NCI-H1436 (cell line): Measurements from ENCODE around the gene KCNK16.

Experiments
- DNase-seq: peaks from one replicate; lab custom pipeline; 2025; lab: John Stamatoyannopoulos, UW

Gene KCNK16

DNA sequence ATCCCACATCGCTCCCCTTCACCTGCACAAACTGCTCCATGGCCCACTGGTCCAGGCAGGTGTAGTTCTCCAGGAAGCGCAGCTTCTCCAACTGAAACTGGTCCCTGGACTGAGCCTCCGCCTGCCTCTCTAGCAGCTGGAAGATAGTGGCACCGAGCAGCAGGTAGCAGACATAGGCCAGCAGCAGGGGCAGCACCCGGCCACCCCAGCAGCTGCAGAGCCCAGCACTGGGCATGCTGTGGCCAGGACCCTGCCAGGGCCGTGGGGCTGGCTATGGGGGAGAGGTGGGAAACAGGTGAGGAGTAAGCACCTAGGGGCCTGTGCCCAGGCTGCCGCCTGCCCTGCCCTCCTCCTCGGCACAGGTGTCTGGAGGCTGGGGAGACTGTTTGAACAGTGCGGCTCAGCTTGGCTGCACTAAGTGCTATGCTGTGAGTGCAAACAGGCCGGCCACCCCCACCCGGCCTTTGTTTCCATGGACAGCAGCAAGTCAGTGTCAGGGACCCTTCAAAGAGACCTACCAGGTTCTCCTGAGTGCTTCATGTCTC is at the start of gene KCNK16:
TSS of gene KCNK16 (minus strand) at position 397 of the 545 bp plus-strand sequence. CDS start at position 235, 162 bp downstream.
- no peak for DNase-seq

DNA sequence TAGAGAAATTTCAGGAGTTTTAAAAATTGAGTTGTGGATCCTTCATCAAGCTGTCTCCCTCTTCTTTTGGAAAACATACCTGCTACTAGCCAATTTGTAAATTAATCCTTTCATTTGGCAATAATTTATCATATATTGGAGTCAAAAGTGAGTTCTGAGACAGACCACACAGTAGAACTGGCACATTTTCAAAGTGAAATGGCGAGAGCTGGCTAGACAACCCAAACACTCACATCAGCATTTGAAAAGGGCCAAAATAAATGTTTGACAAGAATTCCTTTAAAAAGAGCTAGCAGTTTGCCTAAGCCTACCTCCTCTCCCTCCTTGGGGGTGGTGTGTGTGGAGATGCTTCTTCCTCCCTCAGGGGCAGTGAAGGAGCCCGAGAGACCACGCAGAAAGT is 47.9 kb upstream of the KCNK16 start:
- no peak for DNase-seq

DNA sequence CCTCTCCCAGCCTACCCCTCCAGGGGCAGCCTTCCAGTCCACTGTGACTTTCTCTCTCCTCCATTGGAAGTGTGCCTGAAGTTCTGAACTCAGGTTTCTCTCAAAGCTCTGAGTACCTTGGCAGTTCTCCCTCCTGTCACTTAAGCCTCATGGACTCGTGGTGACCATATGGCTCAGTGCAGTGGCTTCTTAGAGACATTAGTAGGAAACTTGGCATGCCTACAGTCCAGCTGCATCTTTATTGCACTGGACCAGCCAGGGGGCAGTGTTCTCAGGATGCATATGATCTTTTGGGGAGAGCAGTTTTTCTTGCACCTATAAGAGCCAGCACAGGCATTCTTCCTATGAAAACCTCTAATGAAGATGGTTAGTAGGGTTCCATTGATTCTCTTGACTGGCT is 47.5 kb upstream of the KCNK16 start:
- no peak for DNase-seq

DNA sequence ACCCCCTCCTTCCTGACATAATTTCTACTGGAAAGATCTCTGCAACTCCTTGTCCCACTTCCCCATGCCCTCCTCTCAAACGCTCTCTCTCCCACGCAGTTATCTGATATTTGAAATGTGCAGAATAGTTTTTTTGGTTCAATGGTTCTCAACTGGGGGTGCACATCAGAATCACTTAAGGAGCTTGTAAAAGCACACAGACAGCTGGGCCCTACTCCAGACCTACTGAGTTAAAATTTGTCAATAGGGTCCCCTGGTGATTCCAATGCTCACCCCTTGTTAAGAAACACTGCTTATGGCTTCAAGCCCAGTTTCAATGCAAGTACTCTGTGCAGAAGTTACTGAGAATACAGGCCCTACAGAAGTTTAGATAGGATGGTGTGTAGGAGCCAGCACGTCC is 45.2 kb upstream of the KCNK16 start:
- DNase-seq = no peak

DNA sequence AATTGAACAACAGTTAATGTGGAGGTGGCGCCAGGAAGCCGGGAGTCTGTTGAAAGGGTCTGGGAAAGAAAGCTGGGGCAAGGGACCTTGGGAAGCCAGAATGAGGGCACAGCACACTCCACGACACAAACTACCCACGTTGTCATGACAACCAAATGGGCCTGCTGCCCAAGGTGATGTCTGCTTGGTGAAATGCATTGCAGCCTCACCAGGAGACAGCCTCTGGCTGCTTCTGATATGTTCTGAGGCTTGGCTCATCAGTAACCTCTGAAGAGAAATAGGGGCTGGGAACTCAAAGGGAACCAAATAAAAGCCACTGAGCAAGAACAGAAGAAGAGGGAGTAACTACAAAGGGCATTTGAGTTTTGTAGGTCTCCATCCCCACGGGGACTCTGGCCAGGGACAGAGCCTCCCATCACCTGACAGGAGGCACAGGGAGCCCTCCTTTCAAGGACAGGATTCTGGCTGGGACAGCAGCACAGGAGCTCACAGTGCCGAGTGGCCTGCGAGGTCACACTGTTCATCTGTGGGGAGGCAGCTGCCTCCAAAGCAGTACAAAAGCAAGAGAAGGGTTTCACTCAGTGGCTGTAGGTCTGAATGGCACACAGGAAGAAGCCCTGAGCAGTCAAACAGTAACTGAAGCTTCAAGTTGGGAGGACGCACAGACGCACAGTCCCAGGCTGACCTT is 44.6 kb upstream of the KCNK16 start:
- no peak for DNase-seq

DNA sequence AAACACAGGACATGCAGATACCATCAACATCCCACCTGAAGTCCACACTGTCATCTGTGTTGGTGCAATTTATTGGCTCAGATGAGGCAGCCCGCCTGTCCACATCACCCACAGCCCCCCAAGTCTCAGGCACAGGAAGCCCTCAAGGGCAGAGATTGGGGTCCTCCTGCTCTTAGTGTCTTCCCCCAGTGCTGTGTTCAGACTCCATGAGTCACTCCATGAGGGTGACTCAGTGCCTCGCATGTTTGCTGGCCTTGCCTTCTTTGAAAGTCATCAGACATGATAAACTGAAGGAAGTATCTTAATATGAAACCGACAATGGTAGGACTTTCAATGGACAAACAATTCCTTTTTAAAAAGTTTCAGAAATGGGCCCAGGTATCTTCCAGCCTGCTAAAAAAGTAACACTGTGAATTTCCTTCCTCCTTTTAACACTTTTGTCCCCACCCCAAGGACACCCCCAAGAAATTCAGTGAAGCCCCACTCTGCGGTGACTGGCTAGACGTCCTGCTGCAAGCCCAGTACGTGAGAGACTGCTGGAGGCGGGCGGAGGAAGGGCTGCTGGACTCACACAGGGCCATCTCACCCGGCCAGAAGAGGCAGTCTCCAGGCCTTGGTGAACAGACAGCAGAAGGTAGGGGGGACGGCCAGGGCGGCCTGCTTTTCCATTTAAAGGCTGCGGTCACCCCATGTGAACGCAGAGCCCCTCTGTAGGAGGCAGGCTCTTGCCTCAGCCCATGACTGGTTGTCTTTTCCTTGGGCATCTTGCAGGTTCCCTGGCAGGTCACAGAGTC is 43.0 kb upstream of the KCNK16 start:
- DNase-seq = no peak

DNA sequence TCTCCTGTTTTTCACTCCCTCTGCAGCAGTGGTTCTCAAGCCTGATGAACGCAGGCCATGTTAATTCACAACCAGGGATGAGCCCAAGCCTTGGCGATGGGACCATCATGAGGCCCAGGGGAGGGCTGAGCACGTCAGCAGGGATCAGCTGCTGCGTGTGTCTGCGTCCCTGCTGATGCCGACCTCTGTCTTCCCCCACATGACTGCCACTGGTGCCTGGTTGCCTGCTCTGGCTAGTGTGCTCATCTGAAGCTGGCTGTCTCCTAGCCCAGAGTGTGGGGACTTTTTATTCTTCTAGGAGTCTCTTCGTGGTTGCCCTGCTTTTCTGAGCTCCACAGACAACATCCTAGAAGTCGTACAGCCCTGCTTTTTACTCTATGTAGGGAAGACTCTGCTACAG is 40.8 kb upstream of the KCNK16 start:
- DNase-seq = no peak

DNA sequence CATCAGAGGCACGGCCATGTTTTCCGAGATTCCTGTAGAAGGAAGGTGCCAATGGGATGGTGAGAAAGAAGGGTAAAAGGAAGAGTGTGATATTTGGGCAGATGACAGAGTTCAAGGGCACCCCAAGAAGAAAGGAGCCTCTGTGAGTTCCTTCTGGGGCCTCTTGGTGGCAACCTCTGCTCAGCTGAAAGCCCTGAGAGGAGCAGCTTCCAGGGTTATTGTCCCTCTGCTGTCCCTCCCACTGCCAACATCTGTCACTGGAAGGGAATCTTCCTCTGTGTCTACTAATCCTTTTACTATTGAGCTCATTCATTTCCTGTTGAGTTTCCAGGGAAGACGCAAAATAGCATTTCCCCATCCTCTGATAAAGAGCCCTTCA is 40.0 kb upstream of the KCNK16 start:
- DNase-seq = no peak

DNA sequence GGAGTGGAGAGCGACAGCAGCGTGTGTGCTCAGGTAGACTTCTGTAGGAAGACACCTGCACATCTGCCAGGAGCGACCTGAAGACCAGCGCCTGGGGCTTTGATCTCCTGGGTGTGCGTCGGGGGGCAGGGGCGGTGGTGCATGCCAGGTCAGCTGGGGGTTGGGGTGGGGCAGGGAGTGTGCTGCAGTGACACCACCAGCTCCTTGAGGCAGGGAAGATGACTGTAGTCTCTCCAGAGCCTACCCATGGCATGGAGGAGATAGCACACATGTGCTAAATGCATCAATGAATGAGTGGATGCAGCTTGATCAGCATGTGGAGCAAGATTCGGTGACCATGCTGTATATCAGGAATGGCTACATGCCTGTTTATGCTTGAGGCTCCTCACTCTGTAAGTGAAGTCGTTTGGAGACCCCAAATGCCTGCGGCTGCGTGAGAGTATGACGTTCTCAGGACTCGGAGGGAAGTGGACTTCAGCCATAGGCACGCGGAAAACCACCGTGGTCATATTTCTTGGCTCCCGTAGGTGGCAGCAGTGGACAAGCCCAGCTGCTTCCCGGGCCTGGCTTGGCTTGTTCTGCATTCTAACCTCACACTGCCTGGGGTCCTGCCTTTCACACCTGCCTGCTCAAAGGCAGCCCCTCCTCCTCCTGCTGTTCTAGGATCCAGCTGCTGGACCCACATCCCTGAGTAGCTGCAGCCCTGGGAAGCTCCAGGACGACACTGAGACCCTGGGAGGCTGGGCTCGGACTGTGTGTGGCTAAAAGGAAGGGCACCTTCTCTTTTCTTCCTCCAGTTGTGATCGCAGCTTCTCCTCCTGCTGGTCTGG is 39.4 kb upstream of the KCNK16 start:
- DNase-seq = peak; percentile 39

DNA sequence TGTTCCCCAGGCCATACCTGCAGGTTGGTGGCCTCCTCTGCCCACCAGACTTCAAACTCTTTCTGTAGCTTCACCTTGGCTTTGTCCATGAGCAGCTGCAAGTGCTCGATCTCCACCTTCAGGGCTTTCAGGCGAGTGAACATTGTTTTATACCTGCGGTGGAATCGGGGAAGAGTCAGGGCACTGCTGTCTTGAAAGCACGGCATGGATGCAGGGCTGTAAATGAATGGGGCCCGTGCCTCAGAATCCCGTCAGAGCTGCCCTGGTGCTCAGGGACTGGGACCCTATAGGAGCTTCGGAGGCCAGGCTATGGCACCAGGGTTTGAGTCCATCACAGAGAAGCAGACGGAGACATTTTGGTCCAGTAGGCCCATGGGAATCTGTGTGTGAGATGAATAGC is 37.9 kb upstream of the KCNK16 start:
- DNase-seq = no peak

DNA sequence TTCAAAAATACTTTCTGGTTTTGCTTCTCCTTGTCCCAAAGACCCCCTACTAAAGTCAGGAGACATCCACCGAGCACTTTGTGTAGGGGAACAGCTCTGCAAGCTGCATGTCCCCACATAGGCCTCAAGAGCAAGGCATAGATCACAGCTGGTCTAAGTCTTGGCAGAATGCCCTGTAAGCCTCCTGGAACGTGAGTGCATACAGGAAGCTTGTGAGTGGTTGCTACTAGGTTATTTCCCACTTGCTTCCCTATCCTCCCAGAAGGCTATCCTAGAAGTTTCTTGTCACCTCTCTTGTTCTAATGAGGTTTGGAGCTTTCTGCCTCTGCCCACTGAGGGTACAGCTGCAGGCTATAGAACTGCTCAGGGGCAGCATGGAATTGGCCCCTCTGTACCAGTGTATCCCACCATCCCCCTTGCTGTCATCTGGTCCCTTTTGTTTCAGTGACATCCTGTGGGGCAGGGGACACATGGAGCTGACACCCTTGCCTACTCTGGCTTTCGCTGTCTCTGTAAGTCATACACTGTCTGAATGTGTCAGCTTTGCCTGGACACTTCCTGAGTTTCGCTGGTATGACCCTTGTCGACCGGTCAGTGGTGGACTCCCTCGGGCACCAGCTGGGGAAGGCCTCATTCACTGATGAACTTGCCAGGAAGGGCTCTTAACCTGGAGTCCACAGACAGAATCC is 35.6 kb upstream of the KCNK16 start:
- no peak for DNase-seq

DNA sequence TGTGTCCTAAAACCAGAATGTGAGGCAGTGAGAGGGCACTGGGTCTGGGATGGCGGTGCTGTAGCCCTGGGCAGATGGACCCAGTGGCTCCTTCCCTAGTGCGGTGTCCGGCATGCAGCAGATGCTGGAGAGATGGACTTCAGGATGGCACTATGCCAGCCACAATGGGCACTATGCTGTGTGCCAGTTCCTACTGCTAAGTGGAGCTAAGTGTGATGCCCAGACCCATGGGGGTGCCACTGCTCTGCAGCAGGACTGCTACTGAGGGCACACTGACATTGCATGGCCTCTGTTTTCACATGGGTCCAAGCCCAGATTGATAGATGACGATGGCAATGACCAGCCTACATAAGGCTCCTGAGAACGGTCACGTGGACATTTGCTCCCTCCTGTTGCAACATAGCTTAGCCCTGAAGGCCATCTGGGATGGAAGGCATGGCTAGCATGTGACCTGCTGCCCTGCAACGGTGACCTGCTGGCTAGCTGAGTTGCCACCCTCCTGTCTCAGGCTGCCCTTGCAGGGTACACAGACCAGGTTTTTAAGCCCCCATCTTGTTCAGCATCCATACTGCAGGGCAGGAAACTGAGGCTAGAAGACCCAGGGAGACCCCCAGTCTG is 31.3 kb upstream of the KCNK16 start:
- no peak for DNase-seq

DNA sequence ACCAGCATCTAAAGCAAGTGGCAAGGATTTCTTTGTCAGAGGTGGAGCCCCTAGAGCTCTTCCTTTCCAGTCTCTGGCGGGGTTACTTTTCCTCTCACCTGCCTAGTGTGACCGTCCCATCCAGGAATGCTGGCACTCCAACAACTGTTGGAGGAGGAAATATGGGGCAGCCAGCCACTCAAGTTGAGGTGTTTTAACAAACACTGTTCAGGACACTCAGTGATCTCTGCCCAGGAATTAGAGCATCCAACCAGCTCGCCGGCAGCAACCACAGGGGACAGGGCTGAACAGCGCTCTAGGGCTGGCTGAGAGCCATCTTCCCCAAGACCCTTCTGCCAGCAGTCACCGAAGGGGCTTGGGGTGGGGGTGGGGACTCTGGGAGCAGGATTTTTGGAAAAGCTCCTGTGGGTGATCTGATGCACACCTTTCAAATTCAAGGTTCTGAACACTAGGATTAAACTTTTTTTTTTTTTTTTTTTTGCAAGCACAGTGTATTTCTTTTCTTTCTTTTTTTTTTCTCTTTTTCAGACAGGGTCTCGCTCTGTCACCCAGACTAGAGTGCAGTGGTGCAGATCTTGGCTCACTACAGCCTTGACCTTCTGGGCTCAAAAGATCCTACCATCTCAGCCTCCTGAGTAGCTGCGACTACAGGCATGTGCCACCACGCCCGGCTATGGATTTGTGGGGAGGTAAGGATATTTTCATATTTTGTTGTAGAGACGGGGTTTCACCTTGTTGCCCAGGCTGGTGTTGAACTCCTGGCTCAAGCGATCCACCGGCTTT is 28.4 kb upstream of the KCNK16 start:
- DNase-seq = no peak

DNA sequence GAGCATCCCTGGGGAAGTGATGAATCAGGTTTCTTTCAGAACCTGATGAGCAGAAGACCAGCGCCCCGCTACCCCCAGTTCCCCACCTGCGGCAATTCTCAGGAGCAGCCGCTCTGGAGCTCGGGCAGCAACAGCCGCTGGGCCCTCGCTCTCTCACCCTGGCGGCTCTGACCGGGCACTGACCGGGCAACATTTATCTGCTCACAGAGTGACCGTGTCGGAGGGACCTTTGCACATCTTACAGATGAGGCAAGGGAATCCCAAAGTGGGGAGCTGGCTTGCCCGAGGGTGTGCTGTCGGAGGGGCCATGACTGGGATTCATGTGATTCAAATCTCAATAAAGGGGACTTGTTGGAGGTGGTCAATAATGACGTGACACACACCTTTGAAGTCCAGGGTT is 26.2 kb upstream of the KCNK16 start:
- no peak for DNase-seq

DNA sequence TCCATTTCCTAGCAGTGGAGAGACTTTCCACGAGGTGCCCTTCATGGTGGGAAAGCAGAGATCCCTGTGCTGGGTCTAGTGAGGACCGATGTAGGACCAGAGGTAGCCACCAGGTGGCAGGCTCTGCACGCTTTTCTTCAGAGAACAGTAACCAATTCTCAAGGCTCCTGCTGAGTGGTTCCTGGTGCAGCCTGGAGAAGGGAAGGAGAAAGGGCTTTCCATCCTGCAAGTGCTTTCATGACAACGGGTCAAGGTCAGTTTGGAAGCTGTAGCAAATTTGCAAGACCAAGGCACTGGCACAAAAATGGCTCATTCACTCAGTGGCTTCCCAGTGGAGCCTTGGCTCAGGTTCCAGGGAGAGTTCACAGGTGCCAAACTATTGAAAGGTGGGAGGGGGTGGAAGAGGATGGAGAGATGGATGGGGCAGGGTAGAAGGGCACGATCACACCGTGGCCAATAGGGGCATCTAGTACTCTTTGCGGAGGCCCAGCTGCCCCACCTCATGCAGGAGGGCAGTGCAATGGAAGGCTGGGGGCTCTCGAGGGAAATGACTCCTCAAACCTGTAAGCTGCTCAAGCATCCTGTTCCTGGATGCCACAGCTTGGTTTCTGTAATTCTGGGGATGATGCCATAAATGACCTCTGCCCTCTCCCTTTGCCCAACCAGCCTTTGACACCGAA is 25.5 kb upstream of the KCNK16 start:
- DNase-seq = peak; percentile 59

DNA sequence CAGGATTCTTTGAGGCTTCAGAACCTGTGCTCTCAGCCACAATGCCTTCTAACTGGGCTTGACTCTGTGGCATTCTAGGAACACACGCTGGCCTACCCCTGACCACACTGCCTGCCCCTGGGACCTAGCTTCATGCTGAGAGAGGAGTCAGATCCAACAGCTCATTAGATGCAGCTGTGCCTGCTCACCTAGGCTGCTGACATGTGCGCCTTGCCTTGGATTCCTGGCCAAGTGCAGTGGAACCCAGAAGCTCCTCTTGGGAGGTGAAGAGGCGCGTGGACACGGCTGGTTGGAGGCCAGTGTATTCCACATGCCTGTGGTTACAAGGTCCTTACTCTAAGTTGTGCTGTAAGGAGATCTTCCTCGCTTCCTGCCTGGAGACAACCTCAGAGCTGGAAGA is 24.7 kb upstream of the KCNK16 start:
- DNase-seq = no peak

DNA sequence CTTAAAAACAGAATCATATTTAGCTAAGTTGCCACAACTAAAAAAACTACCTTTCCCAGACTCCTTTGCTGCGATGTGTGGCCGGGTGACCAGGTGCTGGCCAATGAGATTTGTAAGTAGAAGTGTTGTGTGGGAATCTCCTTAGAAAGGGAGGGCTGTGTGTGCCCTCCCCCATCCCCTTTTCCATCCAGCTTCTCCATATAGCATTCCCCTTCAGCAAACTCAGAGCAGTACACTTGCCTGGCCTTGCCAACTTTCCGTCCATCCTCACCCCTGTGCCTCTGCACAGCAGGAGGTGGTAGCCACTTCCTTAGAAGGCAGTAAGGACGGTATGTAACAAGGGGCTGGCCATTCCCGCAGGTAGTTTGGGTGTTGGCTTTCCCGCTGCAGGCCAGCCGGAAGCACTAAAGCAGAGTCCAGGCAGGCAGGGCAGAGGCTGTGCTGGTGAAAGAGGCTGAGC is 22.3 kb upstream of the KCNK16 start:
- no peak for DNase-seq

DNA sequence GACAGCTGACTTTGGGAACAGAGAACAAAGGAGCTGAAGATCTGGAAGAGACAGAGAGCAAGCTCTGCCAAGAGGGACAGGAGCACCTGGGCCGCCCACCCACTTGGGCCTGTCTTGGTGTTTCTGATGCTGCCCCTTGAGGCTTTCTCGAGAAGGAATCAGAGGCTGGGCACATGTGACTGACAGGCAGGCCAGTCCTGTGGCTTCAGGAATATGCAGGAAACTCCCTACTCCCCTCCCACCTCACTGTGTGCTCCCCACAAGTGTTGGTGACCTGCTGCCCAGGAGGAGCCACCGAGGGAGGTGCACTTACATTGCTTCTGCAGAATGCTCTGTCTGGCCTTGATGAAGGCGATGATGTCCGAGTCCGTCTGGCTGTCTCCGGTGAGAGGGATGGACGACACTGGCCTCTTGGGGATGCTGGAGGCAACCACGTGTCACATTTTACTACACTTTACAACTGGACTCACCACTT is 20.9 kb upstream of the KCNK16 start:
- DNase-seq = no peak

DNA sequence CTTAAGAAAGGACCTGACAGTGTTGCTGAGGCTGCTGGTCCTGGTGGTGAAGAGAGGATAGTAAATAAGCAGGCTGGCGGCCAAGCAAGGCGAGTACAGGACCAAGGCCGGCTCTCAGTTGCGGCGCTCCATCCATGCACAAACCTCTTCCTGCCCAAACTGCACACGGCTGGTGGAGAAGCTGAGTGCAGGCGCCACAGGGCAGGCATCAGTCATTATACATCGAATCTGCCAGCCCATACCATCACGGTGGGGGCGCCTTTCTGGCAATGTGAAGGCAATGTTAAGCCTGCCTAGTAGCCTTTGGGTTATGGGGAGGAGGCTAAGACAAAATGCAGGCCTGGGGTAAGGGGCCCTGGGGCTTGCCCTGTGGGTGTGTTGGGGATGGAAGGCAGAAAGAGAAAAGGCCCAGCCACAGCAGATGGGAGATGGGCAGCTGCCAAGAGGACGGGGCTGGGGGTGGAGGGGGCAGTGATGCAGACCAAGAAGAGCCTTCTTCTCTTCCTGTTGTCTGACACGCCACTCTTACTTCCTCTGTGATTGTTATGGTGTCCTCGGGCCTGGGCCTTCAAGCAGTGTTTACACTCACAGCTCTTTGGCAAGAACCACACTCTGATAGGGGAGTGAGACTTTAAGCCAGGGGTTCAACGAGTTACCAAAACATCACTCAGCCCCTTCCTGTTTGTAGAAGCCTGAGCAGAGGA is 20.3 kb upstream of the KCNK16 start:
- DNase-seq = no peak
